ENCODE measurements around the gene RNF10.
A peak's percentile ranks its signal among the peaks of the same experiment; 100 is the strongest.

The RNF10 gene

GRCh38 chr12:120620624-120621023 is 86.5 kb downstream of the RNF10 start:
- no peak overlapping the region for H3K4me3 ChIP-seq (ENCODE audit: low read depth, low read length)
- TF ChIP-seq CTCF (IDR thresholded peaks at IDR 0.05; ENCODE audit: borderline replicate concordance, insufficient read depth, low read depth, low read length), result no peak

GRCh38 chr12:120625557-120626419 is 91.6 kb downstream of the RNF10 start:
- peak; percentile 50 for TF ChIP-seq CTCF (IDR thresholded peaks at IDR 0.05; ENCODE audit: borderline replicate concordance, insufficient read depth, low read depth, low read length)
- H3K4me3 ChIP-seq (ENCODE audit: low read depth, low read length), result no peak overlapping the region
